Gastroesophageal sphincter (tissue), 4 donors: Measurements from ENCODE around the gene ADAT2. TPM values are rescaled to one million over a fixed set of nuclear protein-coding genes. Genes with fewer than 3 reads are reported as not detected.

ENCODE experiments used
- ATAC-seq: fragments of 150-250 bp; one replicate; pipeline ENCODE4 v1.9.1; 2016; ENCODE audit warnings: mild to moderate bottlenecking, moderate library complexity
- H3K27ac ChIP-seq, 4 donors: fragments of 200-600 bp; sonication (generic) in 3 of 4; 1 replicate in 3 of 4; 2 replicates in 1 of 4; pipeline ENCODE4 v1.5.1; 2016 to 2019
- H3K27me3 ChIP-seq: fragments of 200-600 bp; sonication (generic); one replicate; pipeline ENCODE4 v1.5.1; 2019
- H3K36me3 ChIP-seq, 2 donors: fragments of 200-600 bp; sonication (generic); one replicate each; pipeline ENCODE4 v1.5.1; 2019; ENCODE audit warnings: control low read depth in 1 of 2
- H3K4me1 ChIP-seq, 3 donors: fragments of 200-600 bp; sonication (generic); 1 replicate in 2 of 3; 2 replicates in 1 of 3; pipeline ENCODE4 v1.5.1; 2016 to 2019; ENCODE audit warnings: control low read depth in 2 of 3
- H3K4me3 ChIP-seq, 2 donors: fragments of 200-600 bp; sonication (generic); one replicate each; pipeline ENCODE4 v1.5.1; 2019; ENCODE audit warnings: mild to moderate bottlenecking in 1 of 2, moderate library complexity in 1 of 2
- H3K9me3 ChIP-seq, 3 donors: fragments of 200-600 bp; sonication (generic); one replicate each; pipeline ENCODE4 v1.5.1; 2017 to 2019; ENCODE audit warnings: control low read depth in 2 of 3
- EP300 ChIP-seq: sonication (generic); formaldehyde crosslinking; IDR thresholded peaks from one replicate; pipeline ENCODE4 v1.6.1; 2017; ENCODE audit warnings: antibody characterized with exemption, mild to moderate bottlenecking
- POLR2A ChIP-seq, 2 donors: fragments of 450-650 bp; IDR thresholded peaks; one replicate each; pipeline ENCODE4 v1.6.1; 2017; ENCODE audit warnings: antibody characterized with exemption in 2 of 2, mild to moderate bottlenecking in 2 of 2, moderate library complexity in 1 of 2
- POLR2AphosphoS5 ChIP-seq: sonication (generic); formaldehyde crosslinking; IDR thresholded peaks from one replicate; pipeline ENCODE4 v1.6.1; 2017; ENCODE audit warnings: antibody characterized with exemption
- WGBS, 2 donors: methylation state at CpG; one replicate each; pipeline ENCODE4 v1.1.5; 2018; ENCODE audit warnings: low coverage in 1 of 2; 5-methylcytosine and 5-hydroxymethylcytosine counted together
- total RNA-seq, 4 donors: library from RNA; depleted of rRNA; stranded (reverse); fragments of >200 nt; gene quantifications; one replicate each; pipeline ENCODE4 v1.1.0, GENCODE V29; 2016
- TF ChIP-seq, protein P1 (sequence below), 4 experiments: fragments of 200-600 bp in 2 of 4; fragments of 450-650 bp in 2 of 4; sonication (generic) in 1 of 4; IDR thresholded peaks; one replicate each; pipeline ENCODE4 v1.5.1; 2017 to 2019; ENCODE audit warnings: antibody characterized with exemption in 4 of 4, mild to moderate bottlenecking in 2 of 4, moderate library complexity in 2 of 4

ADAT2 gene
- total RNA-seq, 4 donors from 2014 or later = 2.7 to 7.8 (median 3.7) TPM

DNA sequence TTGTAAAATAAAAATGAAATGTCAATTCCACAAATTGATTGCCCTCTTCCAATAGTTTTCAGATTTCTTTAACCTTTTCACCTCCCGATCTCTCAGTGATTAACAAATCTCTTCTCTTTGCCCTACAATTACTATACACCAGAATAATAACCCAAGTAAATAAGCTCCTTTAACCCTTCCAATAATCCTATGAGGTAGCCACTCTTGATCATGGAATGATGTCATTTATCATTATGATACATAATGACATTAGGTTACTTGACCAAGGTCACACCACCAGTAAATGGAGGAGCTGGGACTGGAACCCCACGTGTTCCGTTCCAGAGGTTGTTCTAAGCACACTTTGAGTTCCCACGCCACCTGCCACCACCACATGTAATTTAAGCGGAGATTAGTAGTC lies 54.8 kb downstream of the ADAT2 start:
- no peaks in the 10 kb centered on the region for H3K9me3 ChIP-seq
- WGBS, 2 donors = 87 to 99% methylated on average over 3 to 5 of the region's 5 CpGs
- no peak for ATAC-seq
- TF ChIP-seq POLR2A (IDR thresholded peaks at IDR 0.05) (no peak), POLR2AphosphoS5 (no peak), EP300 (no peak)
- TF ChIP-seq, protein P1, sequence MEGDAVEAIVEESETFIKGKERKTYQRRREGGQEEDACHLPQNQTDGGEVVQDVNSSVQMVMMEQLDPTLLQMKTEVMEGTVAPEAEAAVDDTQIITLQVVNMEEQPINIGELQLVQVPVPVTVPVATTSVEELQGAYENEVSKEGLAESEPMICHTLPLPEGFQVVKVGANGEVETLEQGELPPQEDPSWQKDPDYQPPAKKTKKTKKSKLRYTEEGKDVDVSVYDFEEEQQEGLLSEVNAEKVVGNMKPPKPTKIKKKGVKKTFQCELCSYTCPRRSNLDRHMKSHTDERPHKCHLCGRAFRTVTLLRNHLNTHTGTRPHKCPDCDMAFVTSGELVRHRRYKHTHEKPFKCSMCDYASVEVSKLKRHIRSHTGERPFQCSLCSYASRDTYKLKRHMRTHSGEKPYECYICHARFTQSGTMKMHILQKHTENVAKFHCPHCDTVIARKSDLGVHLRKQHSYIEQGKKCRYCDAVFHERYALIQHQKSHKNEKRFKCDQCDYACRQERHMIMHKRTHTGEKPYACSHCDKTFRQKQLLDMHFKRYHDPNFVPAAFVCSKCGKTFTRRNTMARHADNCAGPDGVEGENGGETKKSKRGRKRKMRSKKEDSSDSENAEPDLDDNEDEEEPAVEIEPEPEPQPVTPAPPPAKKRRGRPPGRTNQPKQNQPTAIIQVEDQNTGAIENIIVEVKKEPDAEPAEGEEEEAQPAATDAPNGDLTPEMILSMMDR (IDR thresholded peaks at IDR 0.05) = no peak
- H3K36me3 ChIP-seq = no peaks in the 10 kb centered on the region
- H3K27me3 ChIP-seq = no peaks in the 10 kb centered on the region
- H3K4me3 ChIP-seq = no peak overlapping the region
- no peaks in the 10 kb centered on the region for H3K4me1 ChIP-seq
- no peak overlapping the region for H3K27ac ChIP-seq

DNA sequence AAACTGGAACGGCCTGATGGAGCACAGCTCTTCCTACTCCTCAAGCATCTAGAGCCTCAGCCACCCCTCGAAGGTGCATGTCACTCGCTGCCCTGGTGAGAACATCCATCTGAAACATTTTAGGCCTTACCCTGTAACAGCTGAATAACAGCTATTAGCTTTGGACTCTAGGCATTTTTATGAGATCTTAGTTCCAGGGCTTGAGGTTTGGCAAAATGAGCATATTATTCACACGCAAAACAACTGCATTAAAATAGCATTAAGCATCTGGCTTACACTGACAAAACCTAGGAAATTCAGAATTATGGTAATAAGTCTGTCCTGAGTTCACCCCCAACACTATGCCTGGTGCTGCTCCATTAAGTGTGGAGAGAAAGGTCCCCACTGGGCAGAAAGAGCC lies 56.1 kb downstream of the ADAT2 start:
- no peak for ATAC-seq
- WGBS, 2 donors = 40 to 77% methylated on average over 1 to 4 of the region's 4 CpGs
- H3K27me3 ChIP-seq = no peaks in the 10 kb centered on the region
- no peak overlapping the region for H3K27ac ChIP-seq
- H3K4me1 ChIP-seq = no peaks in the 10 kb centered on the region
- TF ChIP-seq EP300 (no peak), POLR2A (IDR thresholded peaks at IDR 0.05) (no peak), POLR2AphosphoS5 (no peak)
- TF ChIP-seq, protein P1 (IDR thresholded peaks at IDR 0.05) = no peak
- no peaks in the 10 kb centered on the region for H3K9me3 ChIP-seq
- no peaks in the 10 kb centered on the region for H3K36me3 ChIP-seq
- no peak overlapping the region for H3K4me3 ChIP-seq

DNA sequence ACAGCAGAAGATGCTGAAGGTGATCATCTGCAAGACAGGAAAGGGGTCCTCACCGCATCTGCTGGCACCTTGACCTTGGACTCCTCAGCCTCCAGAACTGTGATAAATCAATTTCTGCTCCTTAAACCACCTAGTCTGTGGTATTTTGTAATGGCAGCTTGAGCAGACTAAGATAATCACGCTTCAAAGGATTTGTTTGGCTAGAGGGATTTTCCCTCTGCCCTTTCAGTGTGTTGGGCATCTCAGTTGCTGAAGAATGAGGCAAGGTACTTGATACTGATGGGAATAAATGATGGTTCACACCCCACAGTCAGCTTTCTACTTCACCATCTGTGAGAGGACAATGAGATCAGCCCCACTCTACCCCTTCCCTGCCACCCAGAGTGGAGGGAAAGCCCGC lies 60.2 kb downstream of the ADAT2 start:
- TF ChIP-seq POLR2A (IDR thresholded peaks at IDR 0.05) (no peak), POLR2AphosphoS5 (no peak), EP300 (no peak)
- TF ChIP-seq, protein P1 (IDR thresholded peaks at IDR 0.05) = no peak
- Histone ChIP-seq H3K4me3 (no peak overlapping the region), H3K27ac (no peak overlapping the region), H3K27me3 (no peaks in the 10 kb centered on the region), H3K9me3 (no peaks in the 10 kb centered on the region), H3K4me1 (no peaks in the 10 kb centered on the region), H3K36me3 (no peaks in the 10 kb centered on the region)
- WGBS, 2 donors = 85 to 97% methylated on average over 3 of the region's 3 CpGs
- no peak for ATAC-seq

DNA sequence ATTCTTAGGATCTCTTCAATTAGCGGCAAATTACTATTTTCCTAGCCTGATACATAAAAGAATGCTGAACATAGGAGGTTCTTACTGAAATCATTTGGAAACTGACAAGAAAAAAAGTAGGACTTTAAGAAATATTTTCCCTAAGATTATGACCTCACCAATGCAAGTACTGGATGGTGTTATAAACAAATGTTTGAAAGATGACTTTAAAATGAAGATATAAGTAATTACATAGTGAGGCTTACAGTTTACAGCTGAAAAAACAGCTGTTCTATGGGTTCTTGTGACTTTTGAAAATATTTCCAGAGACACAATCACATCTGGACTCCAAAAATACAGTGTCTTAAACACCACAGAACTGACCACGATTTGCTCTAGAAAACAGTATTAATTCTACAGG lies 64.9 kb downstream of the ADAT2 start:
- Histone ChIP-seq H3K27me3 (no peaks in the 10 kb centered on the region), H3K4me3 (no peak overlapping the region), H3K4me1 (no peaks in the 10 kb centered on the region), H3K36me3 (no peaks in the 10 kb centered on the region), H3K9me3 (peaks cover 0 to 10% (median 0%) of the 10 kb centered on the region in 3 donors), H3K27ac (no peak overlapping the region)
- WGBS, 2 donors = 58 to 89% methylated on average over 2 of the region's 2 CpGs
- TF ChIP-seq POLR2A (IDR thresholded peaks at IDR 0.05) (no peak), POLR2AphosphoS5 (no peak), EP300 (no peak)
- TF ChIP-seq, protein P1 (IDR thresholded peaks at IDR 0.05) = no peak
- ATAC-seq = no peak

DNA sequence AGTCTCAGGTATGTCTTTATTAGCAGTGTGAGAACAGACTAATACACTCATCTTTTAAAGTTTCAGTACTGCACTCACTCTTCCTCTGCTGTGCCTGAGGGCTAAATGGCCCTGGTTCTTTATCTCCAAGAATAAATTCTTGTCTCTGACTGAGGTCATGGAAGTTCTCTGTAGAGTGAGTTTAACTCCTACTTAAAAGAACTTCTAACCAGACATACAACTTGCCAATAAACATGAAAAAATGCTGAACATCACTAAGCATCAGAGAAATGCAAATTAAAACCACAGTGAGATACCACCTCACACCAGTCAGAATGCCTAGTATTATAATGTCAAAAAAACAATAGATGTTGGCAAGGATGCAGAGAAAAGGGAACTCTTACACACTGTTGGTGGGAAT lies 73.6 kb downstream of the ADAT2 start:
- Histone ChIP-seq H3K4me3 (no peak overlapping the region), H3K4me1 (no peaks in the 10 kb centered on the region), H3K27me3 (no peaks in the 10 kb centered on the region), H3K9me3 (no peaks in the 10 kb centered on the region), H3K36me3 (no peaks in the 10 kb centered on the region), H3K27ac (no peak overlapping the region)
- ATAC-seq = no peak
- TF ChIP-seq EP300 (no peak), POLR2AphosphoS5 (no peak), POLR2A (IDR thresholded peaks at IDR 0.05) (no peak)
- TF ChIP-seq, protein P1 (IDR thresholded peaks at IDR 0.05) = no peak
